Esophagus squamous epithelium (tissue), 4 donors: ENCODE measurements around the gene RASGRF2.

Experiments
- CTCF ChIP-seq, 6 experiments: fragments of 450-650 bp in 4 of 6; fragments of 200-600 bp in 2 of 6; sonication (generic) in 2 of 6; IDR thresholded peaks; one replicate each; pipeline ENCODE4 v1.5.1; 2016 to 2019; ENCODE audit warnings: antibody characterized with exemption in 6 of 6, mild to moderate bottlenecking in 4 of 6, moderate library complexity in 4 of 6
- POLR2A ChIP-seq, 4 donors: fragments of 450-650 bp; IDR thresholded peaks; one replicate each; pipeline ENCODE4 v1.6.1; 2017; ENCODE audit warnings: antibody characterized with exemption in 4 of 4, mild to moderate bottlenecking in 4 of 4, moderate library complexity in 3 of 4

- TF ChIP-seq CTCF (IDR thresholded peaks at IDR 0.05) (no peak), POLR2A (IDR thresholded peaks at IDR 0.05) (no peak)
Observed at GRCh38 chr5:80937584-80938356, 22.4 kb upstream of the RASGRF2 start.
